GM21717 (cell line): Measurements from ENCODE around the gene CFAP299.

Experiments used
- ATAC-seq: cut with Tn5 transposase; IDR thresholded peaks from one replicate; pipeline ENCODE4 v1.9.1; 2021; ENCODE audit warnings: mild to moderate bottlenecking, moderate library complexity; ENCODE audit not compliant: unreplicated experiment

Gene CFAP299

GRCh38 chr4:80803337-80803736, 467.8 kb downstream of the CFAP299 start:
- ATAC-seq: no peak

GRCh38 chr4:80806472-80806871, 470.9 kb downstream of the CFAP299 start:
- ATAC-seq: no peak

GRCh38 chr4:80809039-80809729, 473.7 kb downstream of the CFAP299 start:
- no peak for ATAC-seq

- no peak for ATAC-seq
Measured at GRCh38 chr4:80811406-80811805, 475.9 kb downstream of the CFAP299 start.

- no peak for ATAC-seq
Measured at GRCh38 chr4:80812145-80812544, 476.6 kb downstream of the CFAP299 start.

- ATAC-seq: no peak
Measured at GRCh38 chr4:80814266-80814665, 478.7 kb downstream of the CFAP299 start.

GRCh38 chr4:80831383-80832361, 496.1 kb downstream of the CFAP299 start:
- no peak for ATAC-seq

GRCh38 chr4:80839281-80839680, 503.8 kb downstream of the CFAP299 start:
- no peak for ATAC-seq

- no peak for ATAC-seq
Measured at GRCh38 chr4:80839792-80840191, 504.3 kb downstream of the CFAP299 start.

- ATAC-seq: no peak
Measured at GRCh38 chr4:80840396-80840795, 504.9 kb downstream of the CFAP299 start.

GRCh38 chr4:80841587-80842281, 506.2 kb downstream of the CFAP299 start:
- peak; percentile 67 for ATAC-seq

GRCh38 chr4:80846210-80846609, 510.7 kb downstream of the CFAP299 start:
- no peak for ATAC-seq

GRCh38 chr4:80852061-80852460, 516.5 kb downstream of the CFAP299 start:
- ATAC-seq: no peak

- no peak for ATAC-seq
Measured at GRCh38 chr4:80873571-80873970, 538.0 kb downstream of the CFAP299 start.

GRCh38 chr4:80874979-80875378, 539.4 kb downstream of the CFAP299 start:
- no peak for ATAC-seq

- ATAC-seq: peak; percentile 90
Measured at GRCh38 chr4:80875642-80876041, 540.1 kb downstream of the CFAP299 start.

GRCh38 chr4:80876810-80877209, 541.3 kb downstream of the CFAP299 start:
- ATAC-seq: peak; percentile 79

GRCh38 chr4:80878218-80878617, 542.7 kb downstream of the CFAP299 start:
- no peak for ATAC-seq

- ATAC-seq: peak; percentile 77
Measured at GRCh38 chr4:80897537-80898303, 562.2 kb downstream of the CFAP299 start.

- ATAC-seq: no peak
Measured at GRCh38 chr4:80900908-80901307, 565.4 kb downstream of the CFAP299 start.

GRCh38 chr4:80903020-80903419, 567.5 kb downstream of the CFAP299 start:
- ATAC-seq: no peak
